Natural killer cell (primary cell): ENCODE measurements around the gene CAMK1G. TPM values are rescaled to one million over a fixed set of nuclear protein-coding genes. Genes with fewer than 3 reads are reported as not detected.

Experiments used
- ATAC-seq, 3 donors: fragments of 150-1000 bp in 2 of 3; fragments of 200-7000 bp in 1 of 3; cut with Tn5 transposase; 1 replicate in 1 of 3; 2 replicates in 2 of 3; pipeline ENCODE4 v1.10.0; 2021; ENCODE audit warnings: mild to moderate bottlenecking in 2 of 3, moderate library complexity in 2 of 3
- DNase-seq, 2 donors: peaks; one replicate each; pipeline versions ENCODE4 v3.0.0 to v3.0.0-alpha.2; 2013 to 2021; ENCODE audit warnings: mixed read lengths in 1 of 2
- H3K27ac ChIP-seq: one replicate; pipeline ENCODE4 v1.5.1; 2013; ENCODE audit warnings: mild to moderate bottlenecking, low read length
- H3K27me3 ChIP-seq: one replicate; pipeline ENCODE4 v1.6.1; 2013; ENCODE audit warnings: low read length; ENCODE audit not compliant: control insufficient read depth, insufficient read depth
- H3K36me3 ChIP-seq: one replicate; pipeline ENCODE4 v1.6.1; 2013; ENCODE audit warnings: low read length; ENCODE audit not compliant: control insufficient read depth, insufficient read depth
- H3K4me1 ChIP-seq: one replicate; pipeline ENCODE4 v1.6.1; 2013; ENCODE audit warnings: low read length; ENCODE audit not compliant: control insufficient read depth, insufficient read depth
- H3K4me3 ChIP-seq: one replicate; pipeline ENCODE4 v1.5.1; 2013; ENCODE audit warnings: low read length
- H3K9me3 ChIP-seq: one replicate; pipeline ENCODE4 v1.6.1; 2013; ENCODE audit warnings: low read length; ENCODE audit not compliant: control insufficient read depth, insufficient read depth
- H3K27ac Mint-ChIP-seq, 2 donors: one replicate each; pipeline ENCODE4 v1.8.0; 2022; ENCODE audit warnings: mild to moderate bottlenecking in 2 of 2, mixed read lengths in 2 of 2, moderate library complexity in 1 of 2
- H3K27me3 Mint-ChIP-seq, 2 donors: one replicate each; pipeline ENCODE4 v1.8.0; 2022; ENCODE audit warnings: low read depth in 2 of 2, mixed read lengths in 2 of 2
- H3K36me3 Mint-ChIP-seq: one replicate; pipeline ENCODE4 v1.8.0; 2022; ENCODE audit warnings: mixed read lengths
- H3K4me1 Mint-ChIP-seq, 2 donors: one replicate each; pipeline ENCODE4 v1.8.0; 2022; ENCODE audit warnings: mixed read lengths in 2 of 2
- H3K4me3 Mint-ChIP-seq: one replicate; pipeline ENCODE4 v1.8.0; 2022; ENCODE audit warnings: mild to moderate bottlenecking, moderate library complexity, mixed read lengths
- H3K9me3 Mint-ChIP-seq, 2 donors: one replicate each; pipeline ENCODE4 v1.8.0; 2022; ENCODE audit warnings: mixed read lengths in 2 of 2
- CTCF ChIP-seq: fragments of 200-600 bp; IDR thresholded peaks from one replicate; pipeline ENCODE4 v1.8.0; 2022; ENCODE audit warnings: antibody characterized with exemption
- WGBS: methylation state at CpG from one replicate; pipeline ENCODE4 v1.1.7; 2013; ENCODE audit warnings: missing lambda C conversion rate; ENCODE audit not compliant: insufficient coverage; 5-methylcytosine and 5-hydroxymethylcytosine counted together
- intact Hi-C: fragments of 100-400 bp; cut with micrococcal nuclease; formaldehyde crosslinking; loops from one replicate; pipeline ENCODE4 v1.14.2; 2022
- total RNA-seq, 4 donors: library from RNA; stranded (reverse); fragments of 120-200 nt in 1 of 4; gene quantifications; one replicate each; pipeline versions ENCODE4 v1.2.3 to v1.2.4, GENCODE V29; 2013 to 2022

Gene CAMK1G
- total RNA-seq, 3 donors from 2014 or later (not counting 1 experiment from before 2014, with no cell fraction given) = not detected

- Histone ChIP-seq H3K27ac (no peak overlapping the region), H3K9me3 (no peaks in the 10 kb centered on the region), H3K4me1 (no peaks in the 10 kb centered on the region), H3K27me3 (peaks cover 16% of the 10 kb centered on the region), H3K36me3 (no peaks in the 10 kb centered on the region), H3K4me3 (no peak overlapping the region)
- Mint-ChIP-seq H3K4me3 (no peak overlapping the region), H3K9me3 (no peaks in the 10 kb centered on the region), H3K27me3 (peaks cover 4 to 7% of the 10 kb centered on the region in 2 donors), H3K36me3 (no peaks in the 10 kb centered on the region), H3K27ac (no peak overlapping the region), H3K4me1 (no peaks in the 10 kb centered on the region)
- WGBS = 100% methylated on average over 1 of the region's 2 CpGs
- intact Hi-C loops = no loop called here
- ATAC-seq = no peak
- no peak for DNase-seq
- TF ChIP-seq CTCF = no peak
Measured at GRCh38 chr1:209580577-209580976, 2.9 kb upstream of the CAMK1G start.

GRCh38 chr1:209584231-209584672, 738 bp downstream of the CAMK1G start:
- Histone ChIP-seq H3K4me1 (no peaks in the 10 kb centered on the region), H3K27me3 (peaks cover 11% of the 10 kb centered on the region), H3K4me3 (no peak overlapping the region), H3K36me3 (no peaks in the 10 kb centered on the region), H3K27ac (no peak overlapping the region), H3K9me3 (no peaks in the 10 kb centered on the region)
- Mint-ChIP-seq H3K36me3 (no peaks in the 10 kb centered on the region), H3K27ac (no peak overlapping the region), H3K4me3 (no peak overlapping the region), H3K27me3 (peaks cover 6 to 15% of the 10 kb centered on the region in 2 donors), H3K4me1 (no peaks in the 10 kb centered on the region), H3K9me3 (no peaks in the 10 kb centered on the region)
- ATAC-seq (no peak), DNase-seq (no peak)
- WGBS = 60% methylated on average over 13 of the region's 13 CpGs
- intact Hi-C loops = no loop called here
- no peak for TF ChIP-seq CTCF

GRCh38 chr1:209585197-209585596, 1.7 kb downstream of the CAMK1G start:
- H3K36me3 ChIP-seq = no peaks in the 10 kb centered on the region
- no peaks in the 10 kb centered on the region for H3K9me3 Mint-ChIP-seq
- no peak overlapping the region for H3K27ac ChIP-seq
- TF ChIP-seq CTCF = no peak
- peaks cover 9 to 15% of the 10 kb centered on the region in 2 donors for H3K27me3 Mint-ChIP-seq
- no peaks in the 10 kb centered on the region for H3K9me3 ChIP-seq
- H3K27me3 ChIP-seq = peaks cover 11% of the 10 kb centered on the region
- DNase-seq = no peak
- H3K4me3 ChIP-seq = no peak overlapping the region
- 54% methylated on average over 5 of the region's 5 CpGs for WGBS
- H3K27ac Mint-ChIP-seq = no peak overlapping the region
- intact Hi-C loops = no loop called here
- H3K4me1 Mint-ChIP-seq = no peaks in the 10 kb centered on the region
- H3K4me1 ChIP-seq = no peaks in the 10 kb centered on the region
- no peak for ATAC-seq
- H3K4me3 Mint-ChIP-seq = no peak overlapping the region
- H3K36me3 Mint-ChIP-seq = no peaks in the 10 kb centered on the region

- Histone ChIP-seq H3K9me3 (no peaks in the 10 kb centered on the region), H3K4me1 (no peaks in the 10 kb centered on the region), H3K4me3 (no peak overlapping the region), H3K36me3 (no peaks in the 10 kb centered on the region), H3K27me3 (peaks cover 8% of the 10 kb centered on the region), H3K27ac (no peak overlapping the region)
- DNase-seq (no peak), ATAC-seq (no peak)
- peaks cover 12 to 15% of the 10 kb centered on the region in 2 donors for H3K27me3 Mint-ChIP-seq
- no peaks in the 10 kb centered on the region for H3K9me3 Mint-ChIP-seq
- intact Hi-C loops = no loop called here
- TF ChIP-seq CTCF = no peak
- H3K36me3 Mint-ChIP-seq = no peaks in the 10 kb centered on the region
- no peak overlapping the region for H3K27ac Mint-ChIP-seq
- H3K4me3 Mint-ChIP-seq = no peak overlapping the region
- no peaks in the 10 kb centered on the region for H3K4me1 Mint-ChIP-seq
- WGBS = 6% methylated on average over 23 of the region's 23 CpGs
Measured at GRCh38 chr1:209585672-209586071, 2.2 kb downstream of the CAMK1G start.
